ENCODE measurements around the gene ZDHHC12.

Gene ZDHHC12

GRCh38 chr9:128750926-128751595, 27.1 kb upstream of the ZDHHC12 start:
- no peak for TF ChIP-seq CTCF (IDR thresholded peaks at IDR 0.05; ENCODE audit: low read depth, low read length)
- no peak overlapping the region for H3K4me3 ChIP-seq (replicated peaks in 1 of 2; ENCODE audit: low read depth in 2 of 2, low read length in 2 of 2)
- no peak for DNase-seq (ENCODE audit: low read depth in 2 of 2)

- H3K4me3 ChIP-seq (replicated peaks in 1 of 2; ENCODE audit: low read depth in 2 of 2, low read length in 2 of 2): no peak overlapping the region
- TF ChIP-seq CTCF (IDR thresholded peaks at IDR 0.05; ENCODE audit: low read depth, low read length): no peak
- DNase-seq (ENCODE audit: low read depth in 2 of 2): no peak
These were observed 23.3 kb upstream of the ZDHHC12 start for GRCh38 chr9:128747241-128747640.

- DNase-seq (ENCODE audit: low read depth in 2 of 2): no peak
- no peak for TF ChIP-seq CTCF (IDR thresholded peaks at IDR 0.05; ENCODE audit: low read depth, low read length)
- H3K4me3 ChIP-seq (replicated peaks in 1 of 2; ENCODE audit: low read depth in 2 of 2, low read length in 2 of 2): no peak overlapping the region
These were observed 19.5 kb upstream of the ZDHHC12 start for GRCh38 chr9:128743421-128743820.

- DNase-seq (ENCODE audit: low read depth in 2 of 2): no peak
- H3K4me3 ChIP-seq (replicated peaks in 1 of 2; ENCODE audit: low read depth in 2 of 2, low read length in 2 of 2): no peak overlapping the region
- no peak for TF ChIP-seq CTCF (IDR thresholded peaks at IDR 0.05; ENCODE audit: low read depth, low read length)
These were observed 18.5 kb upstream of the ZDHHC12 start for GRCh38 chr9:128742401-128742800.

GRCh38 chr9:128735373-128735772, 11.4 kb upstream of the ZDHHC12 start:
- TF ChIP-seq CTCF (IDR thresholded peaks at IDR 0.05; ENCODE audit: low read depth, low read length): no peak
- DNase-seq (ENCODE audit: low read depth in 2 of 2): no peak
- H3K4me3 ChIP-seq (replicated peaks in 1 of 2; ENCODE audit: low read depth in 2 of 2, low read length in 2 of 2): no peak overlapping the region

- TF ChIP-seq CTCF (IDR thresholded peaks at IDR 0.05; ENCODE audit: low read depth, low read length): peak; percentile 76
- no peak overlapping the region for H3K4me3 ChIP-seq (replicated peaks in 1 of 2; ENCODE audit: low read depth in 2 of 2, low read length in 2 of 2)
- peak; percentile 87 to 88 for DNase-seq (ENCODE audit: low read depth in 2 of 2)
These were observed 9.3 kb upstream of the ZDHHC12 start for GRCh38 chr9:128733256-128733655.

GRCh38 chr9:128732576-128732975, 8.6 kb upstream of the ZDHHC12 start:
- TF ChIP-seq CTCF (IDR thresholded peaks at IDR 0.05; ENCODE audit: low read depth, low read length): no peak
- H3K4me3 ChIP-seq (replicated peaks in 1 of 2; ENCODE audit: low read depth in 2 of 2, low read length in 2 of 2): no peak overlapping the region
- DNase-seq (ENCODE audit: low read depth in 2 of 2): no peak

Data from cardiac fibroblast (primary cell).